K562 (cell line): ENCODE results near the gene TTC28. TPM values are rescaled to one million over a fixed set of nuclear protein-coding genes. Genes with fewer than 3 reads are reported as not detected.

ENCODE experiments used
- ATAC-seq: fragments of 200-7000 bp; cut with Tn5 transposase; 3 replicates; pipeline ENCODE4 v1.9.1; 2020; ENCODE audit warnings: moderate library complexity
- BruUV-seq: library from RNA; stranded (reverse); fragments of 400-500 nt; replicated peaks from 2 replicates; lab custom pipeline; 2021; lab: Mats Ljungman, UMichigan
- CTCF ChIA-PET: fragments of 300-600 bp; formaldehyde crosslinking; extraction: SDS; loops from one replicate; lab custom pipeline; 2021; ENCODE audit warnings: low intra/inter-chr PET ratio; lab: Yijun Ruan, JAX
- POLR2A ChIA-PET: fragments of 300-600, 350-650 bp; sonication (Branson Sonifier 250); formaldehyde crosslinking; extraction: SDS; loops from one replicate; lab custom pipeline; 2021; ENCODE audit warnings: antibody characterized with exemption, inconsistent platforms; lab: Yijun Ruan, JAX
- DNase-seq, 4 experiments: peaks; one replicate each; pipeline versions ENCODE4 v3.0.0 to v3.0.0-alpha.2; 2011 to 2018; ENCODE audit warnings: low spot score in 3 of 4, mixed read lengths in 3 of 4; ENCODE audit errors: extremely low read depth in 1 of 4
- FAIRE-seq: peaks from 2 replicates; lab custom pipeline; 2011; peaks lifted over from hg19 to GRCh38; lab: Jason Lieb, UNC
- H2AFZ ChIP-seq: 2 replicates; pipeline ENCODE4 v1.6.0; 2011; ENCODE audit warnings: low read depth, low read length, control low read depth, inconsistent platforms
- H3K27ac ChIP-seq: fragments of 200-600 bp; 3 replicates; pipeline ENCODE4 v1.8.0; 2011; ENCODE audit warnings: low read depth, mild to moderate bottlenecking, control low read depth, inconsistent platforms, low read length, moderate library complexity, mixed read lengths; ENCODE audit errors: extremely low read depth
- H3K27me3 ChIP-seq, 2 experiments: fragments of 300-600 bp in 1 of 2; 2 replicates in 1 of 2; 3 replicates in 1 of 2; pipeline versions ENCODE4 v1.6.0 to v1.8.0; 2011; ENCODE audit warnings: inconsistent platforms in 2 of 2, low read length in 2 of 2, mild to moderate bottlenecking in 1 of 2, mixed read lengths in 1 of 2, moderate library complexity in 1 of 2; ENCODE audit not compliant: control insufficient read depth in 2 of 2, insufficient read depth in 2 of 2
- H3K36me3 ChIP-seq: fragments of 300-600 bp; 3 replicates; pipeline ENCODE4 v1.8.0; 2011; ENCODE audit warnings: mild to moderate bottlenecking, low read length, inconsistent platforms; ENCODE audit not compliant: control insufficient read depth, insufficient read depth
- H3K4me1 ChIP-seq, 2 experiments: fragments of 200-600 bp in 1 of 2; replicated peaks in 1 of 2; 2 replicates in 1 of 2; 3 replicates in 1 of 2; pipeline versions ENCODE4 v1.5.1 to v1.8.0; 2011; ENCODE audit warnings: inconsistent platforms in 2 of 2, low read length in 2 of 2, mild to moderate bottlenecking in 1 of 2, mixed read lengths in 1 of 2, moderate library complexity in 1 of 2; ENCODE audit not compliant: control insufficient read depth in 2 of 2, insufficient read depth in 2 of 2
- H3K4me2 ChIP-seq: 2 replicates; pipeline ENCODE4 v1.6.1; 2011; ENCODE audit warnings: low read length, control low read depth, inconsistent platforms, mixed read lengths; ENCODE audit not compliant: insufficient read depth
- H3K4me3 ChIP-seq: fragments of 200-600 bp; sonication (generic), shearing (Covaris generic); 2 replicates; pipeline ENCODE4 v1.5.1; 2016; ENCODE audit warnings: control low read depth, inconsistent platforms
- H3K79me2 ChIP-seq: fragments of 200-600 bp; 3 replicates; pipeline ENCODE4 v1.8.0; 2011; ENCODE audit warnings: low read length, inconsistent platforms; ENCODE audit not compliant: control insufficient read depth, insufficient read depth
- H3K9ac ChIP-seq, 2 experiments: 2 replicates each; pipeline versions ENCODE4 v1.6.0 to v1.6.1; 2011; ENCODE audit warnings: low read depth in 2 of 2, low read length in 2 of 2, control low read depth in 1 of 2, inconsistent platforms in 1 of 2, mild to moderate bottlenecking in 1 of 2, mixed read lengths in 1 of 2; ENCODE audit not compliant: insufficient read depth in 1 of 2
- H3K9me1 ChIP-seq: one replicate; pipeline ENCODE4 v1.6.0; 2011; ENCODE audit warnings: inconsistent platforms, mild to moderate bottlenecking, low read length, moderate library complexity; ENCODE audit not compliant: control insufficient read depth, insufficient read depth
- H3K9me3 ChIP-seq: replicated peaks from 2 replicates; pipeline ENCODE4 v1.5.1; 2011; ENCODE audit warnings: low read depth, low read length, inconsistent platforms; ENCODE audit not compliant: control insufficient read depth, insufficient read depth
- H4K20me1 ChIP-seq: replicated peaks from 2 replicates; pipeline ENCODE4 v1.6.1; 2011; ENCODE audit warnings: low read length, inconsistent platforms, mixed read lengths; ENCODE audit not compliant: control insufficient read depth, insufficient read depth
- C11orf30 ChIP-seq: fragments of 450-650 bp; IDR thresholded peaks from 2 replicates; pipeline ENCODE4 v1.6.1; 2016; ENCODE audit warnings: low read depth, mild to moderate bottlenecking
- CHD1 ChIP-seq: fragments of 200-600 bp; sonication (generic); IDR thresholded peaks from one replicate; pipeline ENCODE4 v1.6.1; 2012; ENCODE audit warnings: mild to moderate bottlenecking, moderate library complexity, low read length, inconsistent platforms
- MAFF ChIP-seq: IDR thresholded peaks from 2 replicates; pipeline ENCODE4 v1.6.1; 2012; ENCODE audit warnings: low read length, improper control_type of control experiment
- MAFG ChIP-seq: fragments of 450-650 bp; conservative IDR thresholded peaks from 2 replicates; pipeline ENCODE4 v1.6.1; 2016; ENCODE audit warnings: missing genetic modification characterization, missing compliant biosample characterization
- MAFK ChIP-seq: IDR thresholded peaks from 2 replicates; pipeline ENCODE4 v1.6.1; 2011; ENCODE audit warnings: low read length, improper control_type of control experiment
- MTA1 ChIP-seq: fragments of 450-650 bp; IDR thresholded peaks from 2 replicates; pipeline ENCODE4 v1.6.1; 2017; ENCODE audit warnings: borderline replicate concordance
- NFE2 ChIP-seq: IDR thresholded peaks from 2 replicates; pipeline ENCODE4 v1.6.1; 2014; ENCODE audit warnings: antibody characterized with exemption, low read depth
- PHF8 ChIP-seq: fragments of 200-600 bp; sonication (generic); IDR thresholded peaks from 2 replicates; pipeline ENCODE4 v1.6.1; 2012; ENCODE audit warnings: mixed run types, mild to moderate bottlenecking, inconsistent platforms, low read length, moderate library complexity, borderline replicate concordance
- TOE1 ChIP-seq, 2 experiments: fragments of 450-650 bp in 1 of 2; sonication (generic) in 1 of 2; formaldehyde crosslinking in 1 of 2; IDR thresholded peaks; 2 replicates each; pipeline versions ENCODE4 v1.7.1 to v1.8.0; 2016 to 2022; ENCODE audit warnings: borderline replicate concordance in 2 of 2, mild to moderate bottlenecking in 2 of 2, antibody characterized with exemption in 1 of 2, inconsistent platforms in 1 of 2, low read depth in 1 of 2, missing genetic modification reagents in 1 of 2, moderate library complexity in 1 of 2
- ZKSCAN8 ChIP-seq: fragments of 200-800 bp; sonication (Bioruptor generic); IDR thresholded peaks from 2 replicates; pipeline ENCODE4 v1.6.1; 2016; ENCODE audit warnings: missing genetic modification characterization, missing compliant biosample characterization
- ZNF23 ChIP-seq: fragments of 250-450 bp; sonication (Bioruptor Pico); IDR thresholded peaks from 2 replicates; pipeline ENCODE4 v1.4.0; 2020; ENCODE audit warnings: mild to moderate bottlenecking
- ZNF316 ChIP-seq: fragments of 450-650 bp; IDR thresholded peaks from 2 replicates; pipeline ENCODE4 v1.6.1; 2016
- ZNF384 ChIP-seq: IDR thresholded peaks from 2 replicates; pipeline ENCODE4 v1.6.1; 2012; ENCODE audit warnings: low read depth, low read length, improper control_type of control experiment
- WGBS: fragments of 100-300 bp; shearing (Covaris generic); methylation state at CpG from one replicate; pipeline ENCODE4 v1.1.6; 2016; ENCODE audit warnings: low coverage, mixed read lengths; ENCODE audit not compliant: insufficient coverage; ENCODE audit errors: missing lambda C conversion rate; 5-methylcytosine and 5-hydroxymethylcytosine counted together
- in situ Hi-C: fragments of 300-500 bp; cut with MboI; formaldehyde crosslinking; loops from 4 replicates; pipeline ENCODE4 v1.15.0; 2018; ENCODE audit warnings: inconsistent platforms, mixed read lengths
- intact Hi-C: fragments of 100-400 bp; cut with micrococcal nuclease; formaldehyde crosslinking; loops from 2 replicates; pipeline ENCODE4 v1.14.2; 2022
- polyA plus RNA-seq, 8 experiments: library from polyadenylated mRNA; depleted of rRNA in 4 of 8; stranded (reverse) in 5 of 8; unstranded in 3 of 8; fragments of >200 nt; fragmentation: Nextera tagmentation in 2 of 8; fragmentation: Illumina TruSeq in 1 of 8; extraction: Ambion mirVana in 2 of 8; extraction: Trizol in 1 of 8; gene quantifications; 2 replicates each; pipeline versions ENCODE4 v1.2.1 to v1.2.3, GENCODE V29; 2011 to 2014; ENCODE audit warnings: inconsistent platforms in 1 of 8, missing spikeins in 1 of 8
- total RNA-seq, 7 experiments: library from RNA; depleted of rRNA in 6 of 7; stranded (reverse); fragments of >200 nt in 6 of 7; fragmentation: Illumina TruSeq in 2 of 7; extraction: Trizol in 2 of 7; gene quantifications; 2 replicates each; pipeline versions ENCODE4 v1.2.1 to v1.2.3, GENCODE V29; 2011 to 2021; ENCODE audit warnings: low replicate concordance in 1 of 7
- TF ChIP-seq, protein P1 (sequence below): IDR thresholded peaks from 3 replicates; pipeline ENCODE4 v1.6.1; 2011; ENCODE audit warnings: borderline replicate concordance, mild to moderate bottlenecking, moderate library complexity; ENCODE audit not compliant: insufficient read length; ENCODE audit errors: extremely low read depth
- TF ChIP-seq, protein P2 (sequence below): sonication (generic); formaldehyde crosslinking; IDR thresholded peaks from 2 replicates; pipeline ENCODE4 v1.8.1; 2023; ENCODE audit warnings: mild to moderate bottlenecking, missing genetic modification reagents, moderate library complexity

TTC28 gene
- total and polyA plus RNA-seq, 9 of the 15 experiments (the other 6 are each of a cell fraction or from before 2014, with no cell fraction given) = 0.22 to 10.7 (median 3.1) TPM

DNA sequence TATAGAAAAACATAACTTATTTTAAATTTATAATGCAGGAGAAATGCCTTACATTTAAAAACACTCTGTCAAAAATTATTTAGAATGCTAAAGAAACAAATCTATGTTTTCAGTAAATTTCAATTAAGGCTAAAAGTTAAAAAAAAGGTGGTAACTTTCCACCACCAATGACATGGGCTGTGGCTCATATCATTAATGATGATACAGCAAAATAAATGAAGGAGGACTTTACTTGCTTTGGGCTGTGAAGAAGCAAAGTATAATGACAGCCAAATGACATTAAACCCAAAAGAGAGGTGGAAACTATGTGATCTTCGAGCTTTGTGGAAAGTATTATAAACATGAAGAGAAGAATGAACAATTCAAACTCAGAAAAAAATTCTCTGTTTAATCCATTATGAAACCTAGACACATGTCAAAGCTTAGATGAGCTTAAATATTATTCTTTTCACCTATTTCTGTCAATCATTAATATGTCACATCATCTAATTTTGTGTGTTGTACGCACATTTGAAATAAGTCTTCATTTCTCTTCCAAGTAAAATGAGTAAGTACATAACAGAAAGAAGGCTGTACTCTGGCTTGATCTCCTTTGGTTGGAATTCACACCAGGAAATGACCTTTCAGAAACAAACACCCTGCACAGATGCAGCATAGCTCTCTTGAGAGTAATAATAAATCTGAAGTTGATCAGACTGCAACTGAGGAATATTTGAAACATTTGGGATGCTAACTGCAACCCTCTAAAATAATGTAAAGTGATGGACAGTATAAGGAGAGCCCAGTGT is 265.8 kb downstream of the TTC28 start:
- FAIRE-seq (no peak), ATAC-seq (no peak)
- in situ Hi-C loops = no loop called here
- Histone ChIP-seq H3K4me3 (no peak overlapping the region), H4K20me1 (no peaks in the 10 kb centered on the region), H3K9me1 (no peaks in the 10 kb centered on the region), H3K27me3 (no peaks in the 10 kb centered on the region), H3K9me3 (no peaks in the 10 kb centered on the region), H3K36me3 (no peaks in the 10 kb centered on the region), H3K79me2 (no peaks in the 10 kb centered on the region), H3K4me2 (no peak overlapping the region), H3K27ac (no peak overlapping the region)
- CTCF ChIA-PET = no interaction called here
- 68% methylated on average over 2 of the region's 2 CpGs for WGBS
- TF ChIP-seq CHD1 (no peak), ZNF384 (no peak), C11orf30 (peak; percentile 82), NFE2 (0 out of 2 replicates have a peak, but pooled peaks have one; percentile 22), MTA1 (no peak), TOE1 (IDR thresholded peaks at IDR 0.05; ENCODE audit: borderline replicate concordance) (no peak), TOE1 (CRISPR knock-in tag; IDR thresholded peaks at IDR 0.05; ENCODE audit: borderline replicate concordance, low read depth) (no peak), ZNF316 (peak; percentile 92), ZKSCAN8 (CRISPR knock-in tag) (no peak), MAFG (tag) (peak; percentile 86), MAFK (peak; percentile 88), PHF8 (no peak), MAFF (peak; percentile 89), ZNF23 (CRISPR knock-in tag) (no peak)
- TF ChIP-seq, protein P1, sequence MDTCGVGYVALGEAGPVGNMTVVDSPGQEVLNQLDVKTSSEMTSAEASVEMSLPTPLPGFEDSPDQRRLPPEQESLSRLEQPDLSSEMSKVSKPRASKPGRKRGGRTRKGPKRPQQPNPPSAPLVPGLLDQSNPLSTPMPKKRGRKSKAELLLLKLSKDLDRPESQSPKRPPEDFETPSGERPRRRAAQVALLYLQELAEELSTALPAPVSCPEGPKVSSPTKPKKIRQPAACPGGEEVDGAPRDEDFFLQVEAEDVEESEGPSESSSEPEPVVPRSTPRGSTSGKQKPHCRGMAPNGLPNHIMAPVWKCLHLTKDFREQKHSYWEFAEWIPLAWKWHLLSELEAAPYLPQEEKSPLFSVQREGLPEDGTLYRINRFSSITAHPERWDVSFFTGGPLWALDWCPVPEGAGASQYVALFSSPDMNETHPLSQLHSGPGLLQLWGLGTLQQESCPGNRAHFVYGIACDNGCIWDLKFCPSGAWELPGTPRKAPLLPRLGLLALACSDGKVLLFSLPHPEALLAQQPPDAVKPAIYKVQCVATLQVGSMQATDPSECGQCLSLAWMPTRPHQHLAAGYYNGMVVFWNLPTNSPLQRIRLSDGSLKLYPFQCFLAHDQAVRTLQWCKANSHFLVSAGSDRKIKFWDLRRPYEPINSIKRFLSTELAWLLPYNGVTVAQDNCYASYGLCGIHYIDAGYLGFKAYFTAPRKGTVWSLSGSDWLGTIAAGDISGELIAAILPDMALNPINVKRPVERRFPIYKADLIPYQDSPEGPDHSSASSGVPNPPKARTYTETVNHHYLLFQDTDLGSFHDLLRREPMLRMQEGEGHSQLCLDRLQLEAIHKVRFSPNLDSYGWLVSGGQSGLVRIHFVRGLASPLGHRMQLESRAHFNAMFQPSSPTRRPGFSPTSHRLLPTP = no peak
- TF ChIP-seq, protein P2, sequence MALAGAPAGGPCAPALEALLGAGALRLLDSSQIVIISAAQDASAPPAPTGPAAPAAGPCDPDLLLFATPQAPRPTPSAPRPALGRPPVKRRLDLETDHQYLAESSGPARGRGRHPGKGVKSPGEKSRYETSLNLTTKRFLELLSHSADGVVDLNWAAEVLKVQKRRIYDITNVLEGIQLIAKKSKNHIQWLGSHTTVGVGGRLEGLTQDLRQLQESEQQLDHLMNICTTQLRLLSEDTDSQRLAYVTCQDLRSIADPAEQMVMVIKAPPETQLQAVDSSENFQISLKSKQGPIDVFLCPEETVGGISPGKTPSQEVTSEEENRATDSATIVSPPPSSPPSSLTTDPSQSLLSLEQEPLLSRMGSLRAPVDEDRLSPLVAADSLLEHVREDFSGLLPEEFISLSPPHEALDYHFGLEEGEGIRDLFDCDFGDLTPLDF (CRISPR knock-in tag) = no peak
- TF ChIP-seq, all 486 proteins: peak for 6
- DNase-seq = no peak
- Histone ChIP-seq H3K9ac (no peak overlapping the region), H2AFZ (no peak overlapping the region), H3K4me1 (no peaks in the 10 kb centered on the region; a peak in 1 of 5 replicates)
- intact Hi-C loops = no loop called here
- POLR2A ChIA-PET = no interaction called here
- no TSS peak for BruUV-seq
